Suppressor macrophage treated with lipopolysaccharide for 1 hour (primary cell): ENCODE data around the gene CFAP210.
"Not testable (repeated sequence)": the region's sequence is repeated elsewhere in the genome, so short reads cannot be mapped to it uniquely, and the experiment has no call there.

Source experiments
- DNase-seq, 3 donors: peaks; one replicate each; pipeline ENCODE4 v3.0.0-alpha.2; 2020 to 2022

Gene CFAP210

GRCh38 chr2:169670937-169671336, 23.3 kb downstream of the CFAP210 start:
- no peak for DNase-seq

- DNase-seq: no peak
These were observed 24.0 kb downstream of the CFAP210 start for GRCh38 chr2:169670215-169670651.

GRCh38 chr2:169667583-169667982, 26.6 kb downstream of the CFAP210 start:
- no peak for DNase-seq

- DNase-seq: no peak
These were observed 29.0 kb downstream of the CFAP210 start for GRCh38 chr2:169664978-169665930.

- no peak for DNase-seq
These were observed 29.6 kb downstream of the CFAP210 start for GRCh38 chr2:169664600-169664977.

GRCh38 chr2:169663247-169663646, 31.0 kb downstream of the CFAP210 start:
- DNase-seq: no peak

GRCh38 chr2:169662744-169663143, 31.5 kb downstream of the CFAP210 start:
- no peak for DNase-seq

- no peak for DNase-seq
These were observed 32.9 kb downstream of the CFAP210 start for GRCh38 chr2:169661265-169661664.

- peak; percentile 3 to 28 (median 11) for DNase-seq
These were observed 34.9 kb downstream of the CFAP210 start for GRCh38 chr2:169659320-169659719.

- DNase-seq: no peak
These were observed 35.3 kb downstream of the CFAP210 start for GRCh38 chr2:169658877-169659276.

GRCh38 chr2:169656164-169656563, 38.0 kb downstream of the CFAP210 start:
- no peak for DNase-seq

GRCh38 chr2:169653636-169654035, 40.6 kb downstream of the CFAP210 start:
- DNase-seq: peak; percentile 6 to 31 (median 23)

- no peak for DNase-seq
These were observed 44.9 kb downstream of the CFAP210 start for GRCh38 chr2:169649278-169649677.

GRCh38 chr2:169647496-169647895, 46.7 kb downstream of the CFAP210 start:
- DNase-seq: no peak

- DNase-seq: no peak
These were observed 50.0 kb downstream of the CFAP210 start for GRCh38 chr2:169644173-169644572.

GRCh38 chr2:169641464-169641863, 52.7 kb downstream of the CFAP210 start:
- no peak for DNase-seq

GRCh38 chr2:169640104-169640503, 54.1 kb downstream of the CFAP210 start:
- no peak for DNase-seq

GRCh38 chr2:169637620-169638019, 56.6 kb downstream of the CFAP210 start:
- no peak for DNase-seq

GRCh38 chr2:169636440-169637097, 57.6 kb downstream of the CFAP210 start:
- no peak for DNase-seq

GRCh38 chr2:169625781-169626180, 68.4 kb downstream of the CFAP210 start:
- no peak for DNase-seq

- DNase-seq: no peak
These were observed 71.0 kb downstream of the CFAP210 start for GRCh38 chr2:169623235-169623634.

- DNase-seq: no peak
These were observed 73.7 kb downstream of the CFAP210 start for GRCh38 chr2:169620509-169620908.

- DNase-seq: no peak
These were observed 74.3 kb downstream of the CFAP210 start for GRCh38 chr2:169619946-169620345.

- not testable (repeated sequence) for DNase-seq
These were observed 78.2 kb downstream of the CFAP210 start for GRCh38 chr2:169615982-169616381.
